ENCODE results near the gene PARP2. TPM values are rescaled to one million over a fixed set of nuclear protein-coding genes. Genes with fewer than 3 reads are reported as not detected.
"Not testable (repeated sequence)": the region's sequence is repeated elsewhere in the genome, so short reads cannot be mapped to it uniquely, and the experiment has no call there.

Gene PARP2
- total RNA-seq: 17.2 TPM

DNA sequence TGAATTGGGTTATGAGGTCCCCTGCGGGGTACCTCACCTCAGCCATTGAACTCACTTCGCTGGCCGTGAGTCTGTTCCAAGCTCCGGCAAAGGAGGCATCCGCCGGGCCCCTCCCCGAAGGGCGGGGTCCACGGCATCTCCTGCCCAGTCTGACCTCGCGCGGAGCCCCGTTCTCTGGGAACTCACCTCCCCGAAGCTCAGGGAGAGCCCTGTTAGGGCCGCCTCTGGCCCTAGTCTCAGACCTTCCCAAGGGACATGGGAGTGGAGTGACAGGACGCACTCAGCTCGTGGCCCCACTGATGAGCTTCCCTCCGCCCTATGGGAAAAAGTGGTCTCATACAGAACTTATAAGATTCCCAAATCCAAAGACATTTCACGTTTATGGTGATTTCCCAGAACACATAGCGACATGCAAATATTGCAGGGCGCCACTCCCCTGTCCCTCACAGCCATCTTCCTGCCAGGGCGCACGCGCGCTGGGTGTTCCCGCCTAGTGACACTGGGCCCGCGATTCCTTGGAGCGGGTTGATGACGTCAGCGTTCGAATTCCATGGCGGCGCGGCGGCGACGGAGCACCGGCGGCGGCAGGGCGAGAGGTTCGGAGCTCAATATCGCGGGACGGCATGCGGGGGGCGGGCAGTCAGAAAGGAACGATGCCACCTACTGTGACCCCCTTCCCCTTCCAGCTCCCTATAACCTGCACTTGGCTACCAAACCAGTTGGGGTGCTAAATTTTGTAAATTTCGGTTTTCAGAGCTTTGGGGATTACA, at the start of gene PARP2:
Gene PARP2 (plus strand): TSS at position 544 of the 770 bp plus-strand sequence. CDS start 7 bp downstream, at position 551.
- peak; percentile 100 for DNase-seq

- no peak for DNase-seq
These were observed 48.8 kb upstream of the PARP2 start for GRCh38 chr14:20294636-20295035.

- no peak for DNase-seq
These were observed 48.4 kb upstream of the PARP2 start for GRCh38 chr14:20295067-20295466.

DNA sequence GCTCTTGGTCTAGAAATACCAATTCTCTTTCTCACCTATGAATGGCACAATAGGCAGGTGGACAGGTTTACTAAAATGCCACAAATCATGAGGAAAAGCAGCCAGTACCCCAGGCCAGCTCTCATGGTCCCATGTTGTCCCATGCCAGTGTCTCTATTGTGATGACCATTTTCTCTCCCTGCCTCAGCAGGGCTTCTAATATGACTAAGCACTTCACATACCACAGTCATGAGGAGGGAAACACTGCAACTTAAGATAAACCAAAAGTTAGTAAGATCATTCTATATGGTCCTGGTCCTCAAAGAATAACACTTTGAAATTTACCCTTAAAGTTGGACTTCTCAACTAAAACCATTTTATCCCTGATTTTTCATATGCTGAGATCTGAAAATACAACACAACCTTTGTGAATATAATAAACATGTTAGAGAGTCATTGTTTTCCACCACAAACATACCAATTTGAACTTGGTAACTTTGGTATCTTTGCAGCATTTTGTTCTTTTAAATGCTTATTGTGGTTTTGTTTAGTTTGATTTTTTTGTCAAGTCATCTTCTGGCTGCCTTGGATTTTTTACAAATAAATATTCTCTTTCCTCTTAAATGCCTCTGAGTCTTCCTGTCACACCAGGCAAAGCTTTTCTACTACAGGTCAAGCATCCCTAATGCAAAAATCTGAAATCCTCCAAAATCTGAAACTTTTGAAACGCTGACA, 41.2 kb upstream of the PARP2 start:
- no peak for DNase-seq

- peak; percentile 80 for DNase-seq
These were observed 38.0 kb upstream of the PARP2 start, which contains the start of gene TTC5 for GRCh38 chr14:20305265-20306078. TTC5 (minus strand) TSS chr14:20305951; CDS start chr14:20305937, 14 bp downstream.

- no peak for DNase-seq
These were observed 37.4 kb upstream of the PARP2 start for GRCh38 chr14:20306079-20306423.

- no peak for DNase-seq
These were observed 29.4 kb upstream of the PARP2 start for GRCh38 chr14:20314026-20314425.

DNA sequence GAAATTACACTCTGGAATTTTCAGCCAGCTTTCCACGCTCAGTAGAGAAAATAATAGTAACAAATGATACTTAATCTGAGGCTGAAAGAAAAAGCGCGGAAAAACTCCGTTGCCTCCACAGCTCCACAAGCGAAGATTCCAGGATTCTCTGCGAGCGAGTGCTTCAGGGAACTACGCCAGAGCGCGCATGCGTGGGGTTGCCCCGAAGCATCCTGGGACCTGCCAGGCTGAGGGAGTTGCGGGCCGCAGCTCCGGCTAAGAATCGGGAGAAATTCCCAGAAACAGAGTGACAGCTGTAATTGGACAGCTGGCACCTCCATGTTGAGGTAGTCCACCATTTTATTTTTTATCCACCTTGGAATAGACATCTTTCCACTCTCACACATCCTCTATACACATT, 25.7 kb upstream of the PARP2 start:
- DNase-seq: no peak

GRCh38 chr14:20327005-20327869, 16.2 kb upstream of the PARP2 start:
- no peak for DNase-seq

- DNase-seq: no peak
These were observed 14.7 kb upstream of the PARP2 start for GRCh38 chr14:20328705-20329104.

- no peak for DNase-seq
These were observed 14.1 kb upstream of the PARP2 start for GRCh38 chr14:20329355-20329754.

DNA sequence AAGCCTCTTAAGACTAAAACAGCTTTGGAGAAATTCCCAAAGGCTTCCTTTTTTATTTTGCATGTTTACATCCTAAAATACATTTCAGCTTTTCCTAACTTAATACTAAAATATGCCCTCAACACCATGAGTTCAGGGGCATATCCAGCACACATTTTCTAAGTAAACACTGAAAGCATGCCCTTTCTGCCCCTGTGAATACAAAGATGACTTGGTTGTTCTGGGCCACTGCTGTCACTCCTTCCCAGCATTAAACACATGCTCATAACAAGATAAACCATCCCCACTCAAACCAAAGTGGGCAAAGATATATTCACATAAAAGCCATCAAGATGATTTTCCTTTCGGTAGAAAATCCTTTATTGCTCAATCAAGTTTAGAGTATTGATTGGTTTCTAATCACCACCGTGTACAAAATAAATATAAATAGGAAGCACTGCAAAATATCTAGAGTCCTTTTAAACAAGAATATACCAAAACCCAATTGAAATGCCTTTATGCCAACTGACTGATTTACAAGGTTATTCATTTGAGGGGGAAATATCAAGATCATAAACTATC, 12.3 kb upstream of the PARP2 start:
- DNase-seq: no peak

GRCh38 chr14:20332431-20332787, 11.0 kb upstream of the PARP2 start:
- DNase-seq: no peak

- DNase-seq: peak; percentile 60
These were observed 10.5 kb upstream of the PARP2 start, which contains the start of gene CCNB1IP1 for GRCh38 chr14:20332788-20333493. CCNB1IP1 (minus strand) TSS chr14:20333279; CDS start chr14:20316523, 16,756 bp downstream.

DNA sequence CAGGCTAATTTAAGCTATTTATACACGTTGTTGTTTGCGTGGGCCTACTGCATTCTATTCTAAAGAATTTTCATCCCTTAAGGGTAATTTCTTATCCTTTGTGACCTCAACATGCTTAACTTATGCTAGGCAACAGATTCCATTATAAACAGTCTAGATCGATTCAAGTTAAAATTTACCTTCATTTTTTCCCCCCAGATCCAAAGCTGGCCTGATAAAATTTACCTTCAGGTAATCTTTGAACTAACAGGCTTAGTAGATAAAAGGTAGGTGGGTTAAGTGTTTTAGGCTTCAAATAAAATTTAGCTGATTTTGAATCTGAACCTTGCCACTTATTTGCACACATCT, 10.0 kb upstream of the PARP2 start:
- no peak for DNase-seq

DNA sequence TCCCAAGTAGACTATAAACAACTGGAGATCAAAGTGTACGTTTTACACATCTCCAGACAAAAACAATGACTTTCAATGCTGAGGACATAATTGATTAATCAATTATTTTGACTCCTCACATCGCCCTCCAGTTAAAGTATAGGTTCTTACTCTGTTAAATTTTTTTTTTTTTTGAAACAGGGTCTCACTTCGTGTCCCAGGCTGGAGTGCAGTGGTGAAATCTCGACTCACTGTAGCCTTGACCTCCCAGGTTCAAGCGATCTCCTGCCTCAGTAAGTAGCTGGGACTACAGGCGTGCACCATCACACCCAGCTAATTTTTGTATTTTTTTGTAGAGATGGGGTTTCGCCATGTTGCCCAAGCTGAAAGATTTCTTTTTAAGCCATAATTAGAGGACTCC, 9.4 kb upstream of the PARP2 start:
- DNase-seq: no peak

- DNase-seq: not testable (repeated sequence)
These were observed 2.4 kb upstream of the PARP2 start for GRCh38 chr14:20341032-20341431.

DNA sequence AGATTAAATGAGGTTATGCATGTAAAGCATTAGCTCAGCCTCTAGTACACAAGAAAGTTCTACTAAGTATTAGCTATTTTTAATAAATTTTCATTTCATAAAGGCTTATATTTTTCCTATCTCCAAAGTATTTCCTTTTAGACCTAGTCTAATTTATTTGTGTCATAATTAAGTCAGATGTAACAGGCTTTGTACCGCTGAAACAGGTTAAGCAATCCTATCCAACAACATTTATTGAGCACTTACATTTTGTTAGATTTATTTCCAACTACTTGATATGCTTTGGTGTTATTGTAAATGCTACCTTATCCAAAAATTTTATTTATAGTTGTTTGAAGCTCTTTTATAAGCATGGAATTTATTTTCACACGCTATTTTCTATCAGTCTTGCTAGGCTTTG, 1.8 kb upstream of the PARP2 start:
- no peak for DNase-seq

GRCh38 chr14:20343862-20344220, 406 bp downstream of the PARP2 start:
- DNase-seq: no peak

DNA sequence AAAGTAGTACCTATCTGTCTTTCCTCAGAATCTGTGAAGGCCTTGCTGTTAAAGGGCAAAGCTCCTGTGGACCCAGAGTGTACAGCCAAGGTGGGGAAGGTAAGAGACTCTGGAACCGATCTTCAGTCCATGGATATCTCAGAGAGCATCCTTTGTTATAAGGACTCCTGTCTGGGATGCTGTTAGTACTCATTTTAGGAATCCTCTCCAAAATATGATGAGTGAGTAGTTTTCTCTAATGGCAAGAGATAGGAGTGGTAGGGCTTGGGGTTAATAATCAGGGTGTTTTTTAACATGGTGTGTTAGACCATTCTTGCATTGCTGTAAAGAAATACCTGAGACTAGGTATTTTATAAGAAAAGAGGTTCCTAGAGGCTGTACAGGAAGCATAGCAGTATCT, 1.9 kb downstream of the PARP2 start:
- no peak for DNase-seq

- DNase-seq: no peak
These were observed 3.3 kb downstream of the PARP2 start for GRCh38 chr14:20346713-20347112.
